OCI-LY1 (cell line): ENCODE measurements around the gene UGT1A5.

ENCODE experiments used
- EZH2 ChIP-seq: fragments of 200-600 bp; sonication (generic), shearing (Covaris generic); IDR thresholded peaks from 2 replicates; pipeline ENCODE4 v1.8.0; 2017; ENCODE audit warnings: borderline replicate concordance, mixed run types, mild to moderate bottlenecking, antibody characterized with exemption, low read length, moderate library complexity, mixed read lengths
- TF ChIP-seq, protein P1 (sequence below): fragments of 200-600 bp; sonication (generic), shearing (Covaris generic); IDR thresholded peaks from 2 replicates; pipeline ENCODE4 v1.5.1; 2017; ENCODE audit warnings: mild to moderate bottlenecking, antibody characterized with exemption, low read length, moderate library complexity, mixed read lengths

DNA sequence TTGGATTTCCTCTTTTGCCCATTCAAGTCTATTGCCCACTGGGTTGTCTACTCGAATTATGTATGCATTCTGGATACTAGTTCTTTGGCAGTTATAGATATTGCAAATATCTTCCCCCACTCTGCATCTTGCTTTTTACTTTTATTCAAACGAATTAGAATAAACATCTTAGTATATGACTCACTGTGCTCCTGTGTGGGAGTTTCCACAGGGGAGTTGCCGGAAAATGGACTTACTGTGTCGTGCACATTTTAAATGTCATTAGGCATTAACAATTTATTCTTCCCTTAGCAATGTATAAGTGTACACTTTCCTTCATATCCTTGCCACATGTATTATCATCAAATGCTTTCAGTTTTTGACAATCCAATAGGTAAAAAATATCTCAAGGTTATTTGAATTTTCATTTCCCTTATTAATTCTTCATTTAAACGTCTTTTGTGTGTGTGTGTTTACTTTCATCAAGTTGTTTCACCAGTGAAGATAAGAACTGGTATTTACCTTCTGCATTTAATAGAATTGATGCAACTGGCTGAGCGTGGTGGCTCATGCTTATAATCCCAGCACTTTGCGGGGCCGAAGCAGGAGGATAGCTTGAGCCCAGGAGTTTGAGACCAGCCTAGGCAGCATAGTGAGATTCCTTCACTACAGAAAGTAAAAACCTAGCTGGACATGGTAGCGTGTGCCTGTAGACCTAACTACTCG is 4.6 kb upstream of the UGT1A5 start:
- TF ChIP-seq, protein P1, sequence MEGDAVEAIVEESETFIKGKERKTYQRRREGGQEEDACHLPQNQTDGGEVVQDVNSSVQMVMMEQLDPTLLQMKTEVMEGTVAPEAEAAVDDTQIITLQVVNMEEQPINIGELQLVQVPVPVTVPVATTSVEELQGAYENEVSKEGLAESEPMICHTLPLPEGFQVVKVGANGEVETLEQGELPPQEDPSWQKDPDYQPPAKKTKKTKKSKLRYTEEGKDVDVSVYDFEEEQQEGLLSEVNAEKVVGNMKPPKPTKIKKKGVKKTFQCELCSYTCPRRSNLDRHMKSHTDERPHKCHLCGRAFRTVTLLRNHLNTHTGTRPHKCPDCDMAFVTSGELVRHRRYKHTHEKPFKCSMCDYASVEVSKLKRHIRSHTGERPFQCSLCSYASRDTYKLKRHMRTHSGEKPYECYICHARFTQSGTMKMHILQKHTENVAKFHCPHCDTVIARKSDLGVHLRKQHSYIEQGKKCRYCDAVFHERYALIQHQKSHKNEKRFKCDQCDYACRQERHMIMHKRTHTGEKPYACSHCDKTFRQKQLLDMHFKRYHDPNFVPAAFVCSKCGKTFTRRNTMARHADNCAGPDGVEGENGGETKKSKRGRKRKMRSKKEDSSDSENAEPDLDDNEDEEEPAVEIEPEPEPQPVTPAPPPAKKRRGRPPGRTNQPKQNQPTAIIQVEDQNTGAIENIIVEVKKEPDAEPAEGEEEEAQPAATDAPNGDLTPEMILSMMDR, result no peak
- TF ChIP-seq EZH2, result no peak
